Panc1 (cell line): ENCODE results near the gene OR10A3. TPM values are rescaled to one million over a fixed set of nuclear protein-coding genes. Genes with fewer than 3 reads are reported as not detected.

Experiments used
- ATAC-seq: fragments of 200-7000 bp; cut with Tn5 transposase; 2 replicates; pipeline ENCODE4 v1.9.1; 2020; ENCODE audit warnings: mild to moderate bottlenecking, moderate library complexity
- BruUV-seq: library from RNA; stranded (reverse); fragments of 400-500 nt; replicated peaks from 2 replicates; lab custom pipeline; 2021; lab: Mats Ljungman, UMichigan
- CTCF ChIA-PET: fragments of 300-600 bp; sonication (Branson Sonifier 250); formaldehyde crosslinking; loops from one replicate; lab custom pipeline; 2022; ENCODE audit warnings: antibody characterized with exemption; lab: Charles Lee
- POLR2A ChIA-PET: fragments of 300-600 bp; sonication (Branson Sonifier 250); formaldehyde crosslinking; loops from one replicate; lab custom pipeline; 2022; ENCODE audit warnings: antibody characterized with exemption; lab: Charles Lee
- DNase-seq: peaks from one replicate; pipeline ENCODE4 v3.0.0-alpha.2; 2010; ENCODE audit warnings: low read depth, low spot score
- H3K27ac ChIP-seq: 2 replicates; pipeline ENCODE4 v1.5.1; 2011; ENCODE audit warnings: mild to moderate bottlenecking, low read length, inconsistent platforms
- H3K27me3 ChIP-seq: fragments of 200-500 bp; sonication (Bioruptor generic); 2 replicates; pipeline ENCODE4 v1.6.0; 2014; ENCODE audit warnings: low read length, inconsistent platforms; ENCODE audit not compliant: control insufficient read depth, insufficient read depth
- H3K36me3 ChIP-seq: fragments of 200-500 bp; sonication (Bioruptor generic); 2 replicates; pipeline ENCODE4 v1.5.1; 2014; ENCODE audit warnings: inconsistent platforms, mild to moderate bottlenecking, low read length, moderate library complexity; ENCODE audit not compliant: control insufficient read depth, insufficient read depth
- H3K4me1 ChIP-seq: 2 replicates; pipeline ENCODE4 v1.5.1; 2011; ENCODE audit warnings: inconsistent platforms, mild to moderate bottlenecking, low read length, moderate library complexity; ENCODE audit not compliant: control insufficient read depth, insufficient read depth
- H3K4me3 ChIP-seq, 2 experiments: 2 replicates each; pipeline ENCODE4 v1.5.1; 2011 to 2012; ENCODE audit warnings: low read depth in 2 of 2, low read length in 2 of 2, mild to moderate bottlenecking in 2 of 2, inconsistent platforms in 1 of 2, moderate library complexity in 1 of 2
- H3K9me3 ChIP-seq: fragments of 200-500 bp; sonication (Bioruptor generic); 2 replicates; pipeline ENCODE4 v1.5.1; 2014; ENCODE audit warnings: low read depth, mild to moderate bottlenecking, inconsistent platforms, low read length, moderate library complexity; ENCODE audit not compliant: control insufficient read depth, insufficient read depth
- CTCF ChIP-seq: fragments of 450-650 bp; IDR thresholded peaks from 2 replicates; pipeline ENCODE4 v1.5.1; 2017; ENCODE audit warnings: mild to moderate bottlenecking
- POLR2AphosphoS5 ChIP-seq: IDR thresholded peaks from 2 replicates; pipeline ENCODE4 v1.6.1; 2012; ENCODE audit warnings: mild to moderate bottlenecking, low read depth, low read length, moderate library complexity
- SIN3A ChIP-seq: IDR thresholded peaks from 2 replicates; pipeline ENCODE4 v1.6.1; 2012; ENCODE audit warnings: low read depth, mild to moderate bottlenecking, low read length, moderate library complexity, borderline replicate concordance; ENCODE audit not compliant: insufficient read depth
- TCF7L2 ChIP-seq: IDR thresholded peaks from 2 replicates; pipeline ENCODE4 v1.6.1; 2011; ENCODE audit warnings: mild to moderate bottlenecking, low read depth, low read length, inconsistent platforms
- in situ Hi-C: cut with HindIII; loops from 2 replicates; pipeline ENCODE4 v1.10.0; 2016; ENCODE audit warnings: low sequenced_read_pairs, low pct_unique_long_range_greater_than_20kb
- intact Hi-C: fragments of 100-400 bp; cut with micrococcal nuclease; formaldehyde crosslinking; loops from one replicate; pipeline ENCODE4 v1.10.0; 2022; ENCODE audit not compliant: unreplicated experiment
- total RNA-seq: library from RNA; stranded (reverse); gene quantifications from one replicate; pipeline ENCODE4 v1.2.1, GENCODE V29; 2021; ENCODE audit not compliant: unreplicated experiment
- TF ChIP-seq, protein P1 (sequence below), 2 experiments: IDR thresholded peaks; 2 replicates each; pipeline ENCODE4 v1.6.1; 2011 to 2012; ENCODE audit warnings: low read depth in 2 of 2, control low read depth in 1 of 2, low read length in 1 of 2, mild to moderate bottlenecking in 1 of 2, moderate library complexity in 1 of 2; ENCODE audit not compliant: insufficient read depth in 1 of 2

OR10A3 gene
- total RNA-seq, 1 experiment from 2014 or later, result not detected

DNA sequence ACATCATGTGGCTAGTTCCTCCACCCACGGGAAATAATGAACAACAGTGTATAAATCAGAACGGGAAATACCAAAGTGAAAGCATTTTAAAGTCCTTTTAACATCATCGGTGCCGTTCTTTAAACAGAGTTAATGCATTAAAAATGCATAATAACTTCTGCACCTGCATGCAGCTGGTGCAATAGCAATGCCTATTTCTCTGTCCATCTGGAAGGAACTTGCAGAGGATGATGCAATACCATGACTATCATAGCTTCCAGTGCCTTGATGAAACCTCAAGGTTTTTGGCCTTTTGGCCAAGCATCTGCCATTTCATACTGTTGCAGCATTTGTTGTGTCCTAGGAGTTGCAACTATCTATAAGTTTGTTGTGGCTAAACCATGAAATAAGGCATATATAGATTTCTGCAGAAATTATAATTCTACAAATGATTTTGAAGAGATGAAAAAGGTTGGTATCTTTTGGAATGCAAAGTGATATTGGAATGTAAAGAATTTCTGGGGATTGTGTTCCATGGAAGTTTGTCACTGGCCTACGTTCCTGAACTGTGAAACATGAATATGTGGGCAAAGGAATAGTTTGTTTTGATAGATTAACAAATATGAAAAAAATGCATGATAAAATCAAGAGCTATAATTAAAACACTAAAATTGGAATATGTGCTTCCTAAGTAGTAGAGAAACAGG, 35.9 kb upstream of the OR10A3 start:
- intact Hi-C loops, result no loop called here
- Histone ChIP-seq H3K27ac (peak overlapping the region; percentile 59; the same call in 1 of the 2 replicates), H3K9me3 (no peaks in the 10 kb centered on the region), H3K4me3 (peak overlapping the region in 1 of 2 experiments; percentile 23; a peak in 2 of 4 replicates), H3K36me3 (no peaks in the 10 kb centered on the region), H3K27me3 (no peaks in the 10 kb centered on the region), H3K4me1 (peaks cover 9% of the 10 kb centered on the region; the same call in 1 of the 2 replicates)
- BruUV-seq, result no TSS peak
- in situ Hi-C loops, result loop anchor here (5.0 kb wide), 1 partner anchor 85 kb away; no protein-coding TSS in a partner anchor
- peak; percentile 78 for DNase-seq
- ChIA-PET POLR2A (no interaction called here), CTCF (interaction anchor here (1.6 kb wide), 1 partner anchor 9 kb away, joined by 15 read pairs; the partner anchor contains the start of gene EIF3F)
- TF ChIP-seq TCF7L2, result peak; percentile 64
- TF ChIP-seq POLR2AphosphoS5, result no peak
- TF ChIP-seq, protein P1, sequence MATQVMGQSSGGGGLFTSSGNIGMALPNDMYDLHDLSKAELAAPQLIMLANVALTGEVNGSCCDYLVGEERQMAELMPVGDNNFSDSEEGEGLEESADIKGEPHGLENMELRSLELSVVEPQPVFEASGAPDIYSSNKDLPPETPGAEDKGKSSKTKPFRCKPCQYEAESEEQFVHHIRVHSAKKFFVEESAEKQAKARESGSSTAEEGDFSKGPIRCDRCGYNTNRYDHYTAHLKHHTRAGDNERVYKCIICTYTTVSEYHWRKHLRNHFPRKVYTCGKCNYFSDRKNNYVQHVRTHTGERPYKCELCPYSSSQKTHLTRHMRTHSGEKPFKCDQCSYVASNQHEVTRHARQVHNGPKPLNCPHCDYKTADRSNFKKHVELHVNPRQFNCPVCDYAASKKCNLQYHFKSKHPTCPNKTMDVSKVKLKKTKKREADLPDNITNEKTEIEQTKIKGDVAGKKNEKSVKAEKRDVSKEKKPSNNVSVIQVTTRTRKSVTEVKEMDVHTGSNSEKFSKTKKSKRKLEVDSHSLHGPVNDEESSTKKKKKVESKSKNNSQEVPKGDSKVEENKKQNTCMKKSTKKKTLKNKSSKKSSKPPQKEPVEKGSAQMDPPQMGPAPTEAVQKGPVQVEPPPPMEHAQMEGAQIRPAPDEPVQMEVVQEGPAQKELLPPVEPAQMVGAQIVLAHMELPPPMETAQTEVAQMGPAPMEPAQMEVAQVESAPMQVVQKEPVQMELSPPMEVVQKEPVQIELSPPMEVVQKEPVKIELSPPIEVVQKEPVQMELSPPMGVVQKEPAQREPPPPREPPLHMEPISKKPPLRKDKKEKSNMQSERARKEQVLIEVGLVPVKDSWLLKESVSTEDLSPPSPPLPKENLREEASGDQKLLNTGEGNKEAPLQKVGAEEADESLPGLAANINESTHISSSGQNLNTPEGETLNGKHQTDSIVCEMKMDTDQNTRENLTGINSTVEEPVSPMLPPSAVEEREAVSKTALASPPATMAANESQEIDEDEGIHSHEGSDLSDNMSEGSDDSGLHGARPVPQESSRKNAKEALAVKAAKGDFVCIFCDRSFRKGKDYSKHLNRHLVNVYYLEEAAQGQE (IDR thresholded peaks at IDR 0.05; ENCODE audit: insufficient read depth in 1 of 2, low read depth in 2 of 2, low read length in 1 of 2), result no peak
- no peak for TF ChIP-seq SIN3A
- no peak for TF ChIP-seq CTCF
- peak; percentile 88 for ATAC-seq

- TF ChIP-seq, protein P1 (IDR thresholded peaks at IDR 0.05; ENCODE audit: insufficient read depth in 1 of 2, low read depth in 2 of 2, low read length in 1 of 2), result no peak
- TF ChIP-seq POLR2AphosphoS5 (no peak), TCF7L2 (no peak), CTCF (no peak), SIN3A (no peak)
- ChIA-PET CTCF (interaction anchor here (2.0 kb wide), 1 partner anchor 12 kb away, joined by 10 read pairs; the partner anchor contains the start of gene EIF3F), POLR2A (interaction anchor here (0.6 kb wide), 1 partner anchor 10 kb away, joined by 3 read pairs; no protein-coding TSS in a partner anchor)
- intact Hi-C loops (no loop called here), in situ Hi-C loops (loop anchor here (5.0 kb wide), 1 partner anchor 82 kb away; no protein-coding TSS in a partner anchor)
- Histone ChIP-seq H3K27ac (peak overlapping the region; percentile 8; the same call in 1 of the 2 replicates), H3K27me3 (no peaks in the 10 kb centered on the region), H3K36me3 (no peaks in the 10 kb centered on the region), H3K4me1 (peaks cover 9% of the 10 kb centered on the region; the same call in 1 of the 2 replicates), H3K9me3 (no peaks in the 10 kb centered on the region), H3K4me3 (no peak overlapping the region)
- no TSS peak for BruUV-seq
- no peak for ATAC-seq
- no peak for DNase-seq
Observed at GRCh38 chr11:7974668-7975067, 33.2 kb upstream of the OR10A3 start.
